Activated naive CD8-positive, alpha-beta T cell treated with anti-CD3 and anti-CD28 coated beads for 36 hours (primary cell): ENCODE results near the gene PAH. TPM values are rescaled to one million over a fixed set of nuclear protein-coding genes. Genes with fewer than 3 reads are reported as not detected.
A peak's percentile ranks its signal among the peaks of the same experiment; 100 is the strongest.

ENCODE experiments used
- DNase-seq: peaks from one replicate; pipeline ENCODE4 v3.0.0; 2021
- H3K27ac Mint-ChIP-seq: one replicate; pipeline ENCODE4 v1.8.0; 2022; ENCODE audit warnings: mild to moderate bottlenecking, moderate library complexity, mixed read lengths
- H3K27me3 Mint-ChIP-seq: one replicate; pipeline ENCODE4 v1.8.0; 2022; ENCODE audit warnings: mild to moderate bottlenecking, mixed read lengths
- H3K36me3 Mint-ChIP-seq: one replicate; pipeline ENCODE4 v1.8.0; 2021; ENCODE audit warnings: mild to moderate bottlenecking, mixed read lengths
- H3K4me1 Mint-ChIP-seq: one replicate; pipeline ENCODE4 v1.8.0; 2021; ENCODE audit warnings: mixed read lengths
- H3K4me3 Mint-ChIP-seq: one replicate; pipeline ENCODE4 v1.8.0; 2022; ENCODE audit warnings: mild to moderate bottlenecking, moderate library complexity, mixed read lengths
- H3K9me3 Mint-ChIP-seq: one replicate; pipeline ENCODE4 v1.8.0; 2022; ENCODE audit warnings: mixed read lengths
- total RNA-seq, 2 experiments: library from RNA; stranded (reverse); gene quantifications; one replicate each; pipeline ENCODE4 v1.2.3, GENCODE V29; 2021

The PAH gene
- not detected for total RNA-seq

- Mint-ChIP-seq H3K36me3 (no peaks in the 10 kb centered on the region), H3K4me1 (peaks cover 4% of the 10 kb centered on the region), H3K4me3 (peak within 1 kb of the TSS; percentile 70), H3K27me3 (peaks cover 37% of the 10 kb centered on the region), H3K9me3 (no peaks in the 10 kb centered on the region), H3K27ac (no peak within 1 kb of the TSS)
- peak; percentile 16 for DNase-seq
These were observed at the start of gene PAH for GRCh38 chr12:102917026-102917787. TSS of gene PAH (minus strand) at chr12:102917244. CDS start at chr12:102917130, 114 bp downstream.

- no peak for DNase-seq
These were observed 49.3 kb upstream of the PAH start for GRCh38 chr12:102966200-102966863.

GRCh38 chr12:102965281-102966155 lies 48.5 kb upstream of the PAH start:
- H3K4me3 Mint-ChIP-seq = peak overlapping the region; percentile 77
- peaks cover 11% of the 10 kb centered on the region for H3K9me3 Mint-ChIP-seq
- peaks cover 1% of the 10 kb centered on the region for H3K36me3 Mint-ChIP-seq
- no peak overlapping the region for H3K27ac Mint-ChIP-seq
- peaks cover 26% of the 10 kb centered on the region for H3K4me1 Mint-ChIP-seq
- peaks cover 93% of the 10 kb centered on the region for H3K27me3 Mint-ChIP-seq
- no peak for DNase-seq

More at GRCh38 chr12:102966200-102966863, 49.3 kb upstream of the PAH start:
- peaks cover 11% of the 10 kb centered on the region for H3K9me3 Mint-ChIP-seq
- H3K4me1 Mint-ChIP-seq = peaks cover 26% of the 10 kb centered on the region
- peaks cover 1% of the 10 kb centered on the region for H3K36me3 Mint-ChIP-seq
- H3K27me3 Mint-ChIP-seq = peaks cover 93% of the 10 kb centered on the region
- no peak overlapping the region for H3K27ac Mint-ChIP-seq
- H3K4me3 Mint-ChIP-seq = no peak overlapping the region

- Mint-ChIP-seq H3K36me3 (peaks cover 1% of the 10 kb centered on the region), H3K9me3 (peaks cover 11% of the 10 kb centered on the region), H3K27ac (no peak overlapping the region), H3K4me3 (peak overlapping the region; percentile 77), H3K4me1 (peaks cover 26% of the 10 kb centered on the region), H3K27me3 (peaks cover 93% of the 10 kb centered on the region)
- DNase-seq = no peak
These were observed 47.8 kb upstream of the PAH start for GRCh38 chr12:102964872-102965271.

GRCh38 chr12:102963796-102964195 lies 46.8 kb upstream of the PAH start:
- DNase-seq = no peak
- Mint-ChIP-seq H3K4me1 (peaks cover 31% of the 10 kb centered on the region), H3K27me3 (peaks cover 98% of the 10 kb centered on the region)

GRCh38 chr12:102962986-102963385 lies 45.9 kb upstream of the PAH start:
- peaks cover 11% of the 10 kb centered on the region for H3K9me3 Mint-ChIP-seq
- H3K36me3 Mint-ChIP-seq = peaks cover 1% of the 10 kb centered on the region
- no peak overlapping the region for H3K27ac Mint-ChIP-seq
- H3K27me3 Mint-ChIP-seq = peaks cover 97% of the 10 kb centered on the region
- H3K4me1 Mint-ChIP-seq = peaks cover 32% of the 10 kb centered on the region
- DNase-seq = no peak
- no peak overlapping the region for H3K4me3 Mint-ChIP-seq

More at GRCh38 chr12:102963796-102964195, 46.8 kb upstream of the PAH start:
- Mint-ChIP-seq H3K36me3 (peaks cover 1% of the 10 kb centered on the region), H3K4me3 (no peak overlapping the region), H3K9me3 (peaks cover 11% of the 10 kb centered on the region), H3K27ac (no peak overlapping the region)

- Mint-ChIP-seq H3K9me3 (peaks cover 11% of the 10 kb centered on the region), H3K4me1 (peaks cover 35% of the 10 kb centered on the region), H3K27me3 (peaks cover 97% of the 10 kb centered on the region), H3K27ac (no peak overlapping the region), H3K36me3 (peaks cover 1% of the 10 kb centered on the region), H3K4me3 (no peak overlapping the region)
- no peak for DNase-seq
These were observed 45.5 kb upstream of the PAH start for GRCh38 chr12:102962532-102962931.

- Mint-ChIP-seq H3K36me3 (peaks cover 1% of the 10 kb centered on the region), H3K4me3 (no peak overlapping the region), H3K27me3 (peaks cover 97% of the 10 kb centered on the region), H3K27ac (no peak overlapping the region), H3K9me3 (peaks cover 11% of the 10 kb centered on the region), H3K4me1 (peaks cover 39% of the 10 kb centered on the region)
- no peak for DNase-seq
These were observed 44.4 kb upstream of the PAH start for GRCh38 chr12:102961466-102961855.

- Mint-ChIP-seq H3K27ac (no peak overlapping the region), H3K4me3 (no peak overlapping the region), H3K9me3 (peaks cover 11% of the 10 kb centered on the region), H3K27me3 (peaks cover 95% of the 10 kb centered on the region), H3K36me3 (peaks cover 1% of the 10 kb centered on the region), H3K4me1 (peaks cover 40% of the 10 kb centered on the region)
- DNase-seq = no peak
These were observed 43.9 kb upstream of the PAH start for GRCh38 chr12:102960766-102961465.

- H3K27ac Mint-ChIP-seq = no peak overlapping the region
- H3K4me1 Mint-ChIP-seq = peaks cover 33% of the 10 kb centered on the region
- no peak overlapping the region for H3K4me3 Mint-ChIP-seq
- DNase-seq = no peak
- H3K27me3 Mint-ChIP-seq = peaks cover 95% of the 10 kb centered on the region
- peaks cover 6% of the 10 kb centered on the region for H3K9me3 Mint-ChIP-seq
- no peaks in the 10 kb centered on the region for H3K36me3 Mint-ChIP-seq
These were observed 42.3 kb upstream of the PAH start for GRCh38 chr12:102959391-102959790.

GRCh38 chr12:102958830-102959176 lies 41.8 kb upstream of the PAH start:
- Mint-ChIP-seq H3K36me3 (no peaks in the 10 kb centered on the region), H3K9me3 (no peaks in the 10 kb centered on the region), H3K27me3 (peaks cover 95% of the 10 kb centered on the region), H3K4me3 (peak overlapping the region; percentile 23), H3K27ac (no peak overlapping the region), H3K4me1 (peaks cover 35% of the 10 kb centered on the region)
- DNase-seq = no peak

GRCh38 chr12:102958073-102958829 lies 41.2 kb upstream of the PAH start:
- H3K9me3 Mint-ChIP-seq = no peaks in the 10 kb centered on the region

GRCh38 chr12:102957339-102958050 lies 40.5 kb upstream of the PAH start, which contains the start of gene ASCL1:
TSS of gene ASCL1 (plus strand) at chr12:102957674. CDS start at chr12:102958245, 571 bp downstream.
- Mint-ChIP-seq H3K4me1 (peaks cover 37% of the 10 kb centered on the region), H3K9me3 (no peaks in the 10 kb centered on the region), H3K36me3 (no peaks in the 10 kb centered on the region), H3K4me3 (peak within 1 kb of the TSS; percentile 74), H3K27ac (no peak within 1 kb of the TSS), H3K27me3 (peaks cover 93% of the 10 kb centered on the region)
- DNase-seq = no peak

More at GRCh38 chr12:102958073-102958829, 41.2 kb upstream of the PAH start:
- H3K36me3 Mint-ChIP-seq = no peaks in the 10 kb centered on the region
- no peak overlapping the region for H3K27ac Mint-ChIP-seq
- peak; percentile 44 for DNase-seq
- peaks cover 39% of the 10 kb centered on the region for H3K4me1 Mint-ChIP-seq
- peak overlapping the region; percentile 74 for H3K4me3 Mint-ChIP-seq
- peaks cover 95% of the 10 kb centered on the region for H3K27me3 Mint-ChIP-seq
